OCI-M1 (cell line): Measurements from ENCODE around the gene COMT.

Experiments used
- DNase-seq: peaks from one replicate; lab custom pipeline; 2025; lab: John Stamatoyannopoulos, UW

The COMT gene

DNA sequence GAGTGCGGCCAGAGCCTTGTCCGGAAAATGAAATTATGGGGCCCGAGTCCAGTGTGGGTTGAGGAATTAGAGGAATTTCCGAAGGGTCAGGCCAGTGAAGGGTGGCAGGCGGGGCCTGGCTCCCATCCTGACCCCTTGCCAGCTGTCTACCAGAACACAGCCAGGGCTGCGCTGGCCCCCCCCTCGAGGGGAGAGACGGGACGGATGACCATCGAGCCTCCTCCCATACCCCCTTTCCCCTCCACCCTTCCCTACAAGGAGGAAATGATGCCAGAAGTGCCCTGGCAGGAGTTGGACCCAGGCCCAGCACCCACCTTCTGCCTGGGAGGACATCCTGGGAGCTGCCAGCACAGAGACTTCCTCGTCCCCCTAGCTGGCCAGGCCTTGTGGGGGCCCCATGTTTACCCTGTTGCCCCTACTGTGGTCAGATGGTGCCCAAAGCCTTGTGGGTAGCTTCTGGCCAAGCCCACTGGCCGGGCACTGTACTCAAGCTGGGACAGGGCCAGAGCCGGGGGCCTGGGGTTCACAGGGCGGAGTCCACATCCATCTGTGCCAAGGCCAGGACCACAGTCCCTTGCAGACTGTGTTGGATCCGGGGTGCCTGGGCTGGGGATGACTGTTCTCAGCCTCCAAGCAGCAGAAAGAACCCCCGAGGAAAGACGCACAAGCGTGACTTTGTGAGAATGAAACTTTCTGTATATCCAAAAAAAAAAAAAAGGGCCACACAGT lies 54.2 kb downstream of the COMT start:
- no peak for DNase-seq

DNA sequence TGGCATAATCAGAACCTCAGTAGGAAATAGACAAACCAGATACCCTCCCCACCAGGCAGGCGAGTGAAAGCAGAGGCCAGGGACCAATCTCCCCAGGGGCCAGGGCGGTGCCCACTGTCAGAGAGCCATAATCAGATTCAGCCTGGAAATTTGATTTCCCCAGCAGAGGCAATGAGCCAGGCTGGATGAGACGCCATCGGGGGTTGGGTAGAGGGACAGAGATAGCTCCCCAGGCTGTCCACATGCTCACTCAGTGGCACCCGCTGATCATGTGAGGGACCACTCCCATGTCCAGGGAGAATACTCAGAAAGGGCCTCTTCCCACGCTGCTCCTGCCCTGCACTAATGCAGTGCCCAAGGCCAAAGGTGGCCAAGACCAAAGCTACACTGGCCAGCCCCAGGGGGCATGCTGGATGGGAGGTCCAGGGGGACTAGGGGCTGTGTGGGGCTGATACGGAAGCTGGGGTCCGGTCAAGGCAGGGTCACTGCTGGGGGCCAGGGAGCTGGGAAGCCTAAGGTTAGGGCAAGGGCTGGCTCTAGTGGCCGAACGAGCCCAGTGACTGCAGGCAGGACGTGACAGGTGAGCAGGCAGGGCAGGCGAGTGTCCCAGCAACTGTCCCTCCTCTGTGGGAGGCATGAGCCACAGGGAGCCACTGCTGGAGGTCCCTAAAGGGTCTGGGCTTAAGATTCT lies 55.3 kb downstream of the COMT start:
- DNase-seq: peak; percentile 45

DNA sequence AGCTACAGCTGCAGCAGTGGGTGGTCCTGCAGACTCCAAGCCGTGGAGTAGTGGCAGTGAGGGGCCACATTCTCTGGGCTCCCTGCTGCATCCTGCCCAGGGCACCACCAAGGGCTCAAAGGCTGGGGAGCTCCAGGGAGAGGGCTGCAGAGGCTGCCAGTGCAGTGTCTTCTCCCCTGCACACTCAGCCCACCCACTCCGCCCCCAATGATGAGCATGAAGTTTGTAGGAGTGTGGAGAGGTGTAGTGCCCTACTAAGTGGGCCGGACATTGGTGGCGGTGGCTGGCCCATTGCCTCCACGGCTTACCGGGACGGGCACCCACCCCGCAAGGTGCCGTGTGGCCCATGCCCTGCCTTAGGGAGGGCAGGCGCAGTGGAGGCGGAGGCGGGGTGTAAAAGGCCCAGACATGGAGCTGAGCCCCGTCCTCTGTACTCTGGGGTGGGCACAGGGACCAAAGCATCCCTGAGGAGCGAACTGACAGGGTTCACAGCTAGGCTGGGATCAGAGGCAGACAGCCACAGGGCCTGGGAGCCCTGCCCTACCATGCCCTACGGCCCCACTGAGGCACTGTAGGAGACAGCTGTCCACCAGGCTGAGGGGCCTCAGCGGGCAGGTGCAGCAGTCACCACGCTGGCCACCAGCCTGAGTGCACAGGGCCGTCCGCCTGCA lies 56.1 kb downstream of the COMT start:
- DNase-seq: no peak

DNA sequence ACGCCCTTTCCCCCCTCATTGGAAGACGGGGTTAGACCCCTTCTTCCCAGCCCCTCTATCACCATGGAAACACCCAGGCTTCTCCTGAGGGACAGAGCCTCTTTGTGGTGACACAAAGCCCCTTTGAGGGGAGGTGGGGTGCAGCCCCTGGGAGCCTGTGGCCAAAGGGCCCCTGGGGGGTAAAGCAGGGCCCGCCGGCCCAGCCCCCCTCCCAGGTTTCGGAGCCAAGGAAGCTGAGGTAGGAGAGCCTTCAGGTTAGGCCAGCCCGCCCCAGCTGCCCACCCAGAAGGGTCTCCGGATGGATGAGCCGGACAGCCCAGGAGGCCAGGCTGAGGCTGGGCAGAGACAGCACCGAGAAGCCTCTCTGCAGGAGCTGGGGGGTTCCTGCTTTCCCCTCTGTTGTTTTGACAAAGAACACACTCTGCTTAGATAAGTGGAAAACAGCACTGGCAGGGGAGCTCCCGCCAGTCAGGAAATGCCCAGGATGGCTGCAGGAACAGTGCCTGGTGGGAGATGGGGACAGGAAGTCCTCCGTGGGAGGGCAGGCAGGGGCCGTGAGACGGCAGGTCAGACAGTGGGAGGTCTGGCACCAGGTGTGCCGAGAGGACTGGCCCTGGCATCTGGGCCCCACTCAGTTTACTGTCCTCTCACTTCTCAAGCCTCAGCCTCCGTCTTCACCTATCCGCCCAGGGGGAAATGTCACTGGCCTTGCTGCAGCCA lies 56.8 kb downstream of the COMT start:
- no peak for DNase-seq

DNA sequence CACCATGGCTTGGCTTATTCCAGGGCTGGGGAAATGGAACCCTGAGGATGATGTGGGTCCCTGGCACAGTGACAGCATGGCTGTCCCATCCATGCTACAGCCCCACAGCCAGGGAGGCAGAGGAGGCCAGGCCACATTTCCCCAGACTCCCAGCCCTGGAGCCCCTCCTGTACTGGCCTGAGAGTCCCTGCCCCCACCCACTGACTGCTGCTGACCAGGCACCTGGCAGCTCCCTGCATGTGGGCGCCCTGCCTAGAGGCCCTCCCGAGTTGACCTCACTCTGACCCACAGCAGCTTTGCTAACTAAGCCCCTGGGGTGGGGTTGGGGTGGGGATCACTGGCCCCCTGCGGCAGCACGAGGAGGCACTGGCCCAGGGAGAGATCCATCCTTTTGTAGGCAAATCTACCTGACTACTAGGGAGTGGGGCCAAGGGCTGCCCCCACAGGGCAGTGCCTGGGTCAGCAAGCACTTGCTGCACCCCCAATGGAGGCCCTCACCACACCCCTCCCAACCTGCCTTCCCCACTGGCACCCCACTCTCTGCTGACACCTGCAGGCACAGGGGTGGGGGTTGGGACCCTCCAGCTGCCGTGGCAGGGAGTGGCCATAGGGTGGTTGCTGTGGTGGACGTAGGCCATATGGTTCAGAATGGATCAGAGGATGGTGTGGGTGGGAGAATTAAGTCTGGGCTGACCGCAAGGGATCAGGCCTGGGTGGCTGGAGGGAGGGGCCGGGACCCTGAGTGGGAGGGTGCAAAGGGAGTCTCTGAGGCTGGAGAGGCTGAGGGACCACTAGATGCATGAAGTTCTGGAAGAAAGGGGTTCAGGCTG lies 57.6 kb downstream of the COMT start:
- no peak for DNase-seq

DNA sequence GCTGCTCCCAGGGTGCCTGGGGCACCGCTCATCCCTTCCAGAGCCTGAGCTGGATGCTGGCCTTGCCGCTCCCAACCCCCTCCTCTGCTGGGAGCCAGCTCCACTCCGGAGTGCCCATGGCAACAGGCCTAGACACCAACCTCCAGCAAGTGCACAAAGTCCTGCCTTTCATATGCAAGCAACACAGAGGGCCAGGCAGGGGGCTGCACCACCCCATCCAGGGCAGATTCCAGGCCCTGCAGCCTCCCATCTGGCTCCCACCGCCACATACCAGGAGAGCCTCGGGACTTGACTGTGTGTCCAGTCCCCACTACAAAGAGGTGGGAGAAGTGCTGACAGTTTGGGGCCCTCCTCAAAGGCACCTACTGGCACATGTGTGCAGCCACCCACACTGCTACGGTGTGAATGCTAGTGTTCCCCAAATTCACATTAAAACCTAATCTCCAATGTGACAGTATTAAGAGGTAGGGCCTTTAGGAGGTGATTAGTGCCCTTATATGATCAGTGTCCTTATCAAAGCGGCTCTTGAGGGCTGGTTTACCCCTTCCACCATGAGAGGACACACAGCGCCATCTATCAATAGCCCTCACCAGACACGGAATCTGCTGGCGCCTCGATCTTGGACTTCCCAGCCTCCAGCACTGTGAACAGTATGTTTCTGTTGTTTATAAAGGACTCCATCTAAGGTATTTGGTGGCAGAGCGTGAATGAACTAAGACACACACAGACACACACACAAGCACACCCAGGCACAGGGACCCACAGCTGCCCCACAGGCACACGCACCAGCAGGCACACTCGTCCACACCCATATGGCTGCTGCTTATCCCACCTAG lies 58.9 kb downstream of the COMT start:
- no peak for DNase-seq

DNA sequence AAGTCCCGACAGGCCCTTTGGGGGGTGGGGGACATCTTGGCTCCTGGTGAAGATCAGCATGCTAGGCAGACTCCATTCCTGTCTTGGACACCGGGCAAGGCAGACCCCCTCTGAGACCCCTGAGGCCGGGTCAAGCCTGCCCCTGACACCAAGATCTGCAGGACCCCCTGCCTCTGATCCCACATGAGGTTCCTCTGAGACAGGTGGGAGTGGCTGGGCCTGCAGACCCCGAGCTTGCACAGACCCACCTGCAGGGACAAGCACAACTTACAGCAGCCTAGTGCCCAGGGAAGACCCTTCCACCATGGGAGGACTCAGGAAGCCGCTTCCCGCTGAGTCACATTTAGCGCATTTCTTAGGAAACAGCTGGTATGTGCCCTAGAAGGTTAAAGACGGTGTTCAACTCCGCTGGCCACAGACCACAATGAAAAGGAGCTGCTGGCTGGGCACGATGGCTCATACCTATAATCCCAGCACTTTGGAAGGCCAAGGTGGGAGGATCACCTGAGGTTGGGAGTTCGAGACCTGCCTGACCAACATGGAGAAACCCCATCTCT lies 59.6 kb downstream of the COMT start:
- no peak for DNase-seq

DNA sequence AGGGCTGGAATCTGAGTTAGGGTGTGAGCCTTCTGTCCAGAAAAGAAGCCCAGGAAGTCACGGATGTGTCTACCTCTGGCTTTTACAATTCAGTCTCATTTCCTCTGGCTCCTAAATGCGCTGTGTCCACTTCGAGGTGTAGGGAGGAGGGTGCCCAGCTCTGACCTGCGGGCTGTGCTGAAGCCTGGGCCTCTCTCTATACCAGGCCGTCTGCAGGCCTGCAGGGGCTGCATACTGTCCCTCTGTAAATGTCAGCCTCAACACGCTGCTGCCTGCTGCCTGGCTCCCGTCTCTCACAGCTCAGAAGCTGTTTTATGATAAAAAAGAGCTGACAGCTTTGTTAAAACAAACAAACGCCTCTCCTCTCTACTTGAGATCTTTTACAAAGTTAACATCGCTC lies 60.6 kb downstream of the COMT start:
- DNase-seq: no peak

DNA sequence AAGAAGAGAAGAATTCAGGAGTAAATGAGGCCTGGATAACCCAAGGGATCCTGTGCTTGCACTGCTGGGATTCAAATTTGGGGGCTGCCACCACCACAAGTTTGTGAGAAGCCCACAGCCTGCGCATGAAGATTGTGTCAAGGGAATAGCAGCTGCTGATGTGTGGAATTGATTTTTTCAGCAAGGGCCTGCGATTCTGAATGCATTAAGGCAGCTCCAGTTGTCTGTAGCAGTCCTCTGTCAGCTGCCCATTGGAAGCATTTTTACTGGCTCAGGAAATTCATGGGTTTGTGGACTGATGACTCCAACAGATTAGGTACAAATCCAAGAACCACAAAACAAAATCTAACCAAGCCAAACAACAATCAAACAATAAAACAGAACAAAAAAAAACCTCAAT lies 61.1 kb downstream of the COMT start:
- no peak for DNase-seq

DNA sequence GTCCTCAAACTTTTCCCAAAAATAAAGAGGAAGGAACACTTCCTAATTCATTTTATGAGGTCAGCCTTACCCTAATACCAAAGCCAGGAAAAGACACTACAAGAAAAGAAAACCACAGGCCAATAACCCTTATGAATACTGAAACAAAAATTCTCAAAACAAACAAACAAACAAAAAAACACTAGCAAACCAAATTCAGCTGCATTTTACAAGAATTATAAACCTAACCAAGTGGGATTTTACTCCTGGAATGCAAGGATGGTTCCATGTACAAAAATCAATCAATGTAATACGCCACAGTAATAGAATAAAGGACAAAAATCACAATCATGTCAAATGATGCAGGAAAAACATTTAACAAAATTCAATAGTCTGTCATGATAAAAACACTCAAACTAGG lies 61.7 kb downstream of the COMT start:
- no peak for DNase-seq

DNA sequence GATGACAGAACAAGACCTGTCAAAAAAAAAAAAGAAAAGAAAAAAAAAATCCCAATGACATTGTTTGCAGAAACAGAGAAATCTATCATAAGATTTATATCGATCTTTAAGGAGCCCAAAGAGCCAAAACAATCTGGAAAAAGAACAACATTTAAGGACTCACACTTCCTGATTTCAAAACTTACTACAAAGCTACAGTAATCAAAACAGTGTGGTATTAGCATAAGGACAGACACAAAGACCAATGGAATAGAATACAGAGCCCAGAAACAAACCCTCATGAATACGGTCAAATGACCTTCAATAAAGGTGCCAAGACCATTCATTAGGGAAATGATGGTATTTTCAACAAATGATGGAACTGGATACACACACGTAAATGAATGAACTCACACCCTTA lies 62.9 kb downstream of the COMT start:
- no peak for DNase-seq

DNA sequence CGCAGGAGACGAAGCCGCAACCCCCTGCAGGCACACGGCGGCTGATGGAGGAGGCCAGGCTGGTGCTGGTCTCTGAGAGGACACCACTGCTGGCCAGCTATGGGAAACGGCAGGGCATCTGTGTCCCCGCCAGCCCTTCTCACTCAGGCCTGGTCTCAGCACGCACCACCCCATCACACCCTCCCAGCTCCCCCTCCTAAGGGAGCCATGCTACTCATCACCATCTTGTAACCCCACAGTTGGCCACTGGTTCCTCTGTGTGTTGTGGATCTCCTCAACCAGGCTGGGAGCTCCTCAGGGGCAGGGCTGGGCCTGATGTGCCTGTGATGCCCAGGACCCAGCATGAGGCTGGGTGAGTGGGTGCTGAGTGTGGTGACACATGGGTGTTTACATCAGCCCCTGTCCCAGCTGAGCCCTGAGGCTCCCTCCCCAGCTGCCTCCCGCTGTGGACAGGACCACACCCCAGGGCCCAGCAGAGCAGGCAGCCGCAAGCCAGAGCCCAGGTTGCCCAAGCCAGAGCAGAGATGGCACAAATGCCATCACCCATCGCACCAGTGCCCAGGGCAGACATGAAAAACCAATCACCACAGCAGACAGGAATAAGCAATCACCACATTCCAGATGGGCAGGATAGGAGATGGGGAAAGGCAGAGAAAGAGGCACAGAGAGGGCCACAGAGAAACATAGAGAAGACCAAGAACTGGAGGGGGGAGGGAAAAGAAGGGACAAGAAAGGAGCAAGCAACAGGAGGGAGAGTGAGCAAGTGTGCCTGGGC lies 66.8 kb downstream of the COMT start:
- DNase-seq: no peak

DNA sequence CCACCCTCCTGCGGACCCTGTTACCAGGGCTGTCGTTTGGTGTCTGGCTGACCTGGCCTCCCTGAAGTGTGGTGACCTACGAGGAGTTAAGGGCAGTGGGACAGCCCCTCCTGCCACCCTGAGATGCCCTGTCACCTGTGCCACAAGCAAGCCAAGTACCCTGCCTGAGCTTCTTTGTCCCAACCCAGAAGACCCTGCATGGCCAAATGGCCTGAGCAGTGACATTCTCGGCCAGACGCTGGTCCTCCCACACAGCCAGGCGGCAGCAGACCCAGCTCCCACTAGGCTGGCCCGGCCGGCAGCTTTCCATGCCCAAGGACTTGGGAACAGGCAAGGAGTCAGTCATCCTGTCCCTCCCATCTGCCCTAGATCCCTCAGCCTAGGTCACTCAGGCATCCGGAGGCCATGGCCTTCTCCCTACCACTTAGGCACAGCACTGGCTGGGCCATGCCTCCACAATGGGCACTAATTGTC lies 67.5 kb downstream of the COMT start:
- no peak for DNase-seq

DNA sequence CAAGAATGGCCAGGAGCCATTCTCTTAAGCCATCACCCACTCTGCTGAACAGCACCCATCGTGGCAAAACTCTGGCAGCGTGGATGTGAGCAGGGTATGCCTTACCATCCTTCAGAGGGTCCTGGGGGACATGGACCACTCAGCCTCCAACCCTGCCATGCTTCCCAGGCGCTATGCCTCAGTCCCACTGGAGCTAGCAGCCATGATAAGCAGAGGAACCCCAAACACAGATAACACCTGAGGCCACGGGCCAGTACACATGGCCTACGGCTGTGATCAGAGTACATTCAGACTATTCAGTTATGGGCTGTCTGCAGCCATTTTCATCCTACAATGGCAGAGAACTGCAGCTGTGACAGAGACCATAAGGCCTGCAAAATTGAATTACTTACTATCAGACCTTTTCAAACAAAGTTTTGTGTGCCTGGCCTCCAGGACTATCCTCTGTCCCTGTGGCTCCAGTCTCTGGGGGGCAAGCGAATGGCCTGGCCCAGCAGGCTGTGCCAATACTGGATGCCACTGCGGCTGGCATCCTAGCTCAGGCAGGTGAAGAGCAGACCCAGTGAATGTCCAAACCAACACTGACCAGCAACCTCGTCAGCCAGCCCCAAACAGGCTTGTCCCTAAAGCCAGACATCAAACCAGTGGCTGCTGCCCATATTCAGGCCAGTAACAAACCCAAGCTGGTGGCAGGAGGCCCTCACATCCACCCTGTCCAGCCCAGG lies 68.2 kb downstream of the COMT start:
- DNase-seq: no peak

DNA sequence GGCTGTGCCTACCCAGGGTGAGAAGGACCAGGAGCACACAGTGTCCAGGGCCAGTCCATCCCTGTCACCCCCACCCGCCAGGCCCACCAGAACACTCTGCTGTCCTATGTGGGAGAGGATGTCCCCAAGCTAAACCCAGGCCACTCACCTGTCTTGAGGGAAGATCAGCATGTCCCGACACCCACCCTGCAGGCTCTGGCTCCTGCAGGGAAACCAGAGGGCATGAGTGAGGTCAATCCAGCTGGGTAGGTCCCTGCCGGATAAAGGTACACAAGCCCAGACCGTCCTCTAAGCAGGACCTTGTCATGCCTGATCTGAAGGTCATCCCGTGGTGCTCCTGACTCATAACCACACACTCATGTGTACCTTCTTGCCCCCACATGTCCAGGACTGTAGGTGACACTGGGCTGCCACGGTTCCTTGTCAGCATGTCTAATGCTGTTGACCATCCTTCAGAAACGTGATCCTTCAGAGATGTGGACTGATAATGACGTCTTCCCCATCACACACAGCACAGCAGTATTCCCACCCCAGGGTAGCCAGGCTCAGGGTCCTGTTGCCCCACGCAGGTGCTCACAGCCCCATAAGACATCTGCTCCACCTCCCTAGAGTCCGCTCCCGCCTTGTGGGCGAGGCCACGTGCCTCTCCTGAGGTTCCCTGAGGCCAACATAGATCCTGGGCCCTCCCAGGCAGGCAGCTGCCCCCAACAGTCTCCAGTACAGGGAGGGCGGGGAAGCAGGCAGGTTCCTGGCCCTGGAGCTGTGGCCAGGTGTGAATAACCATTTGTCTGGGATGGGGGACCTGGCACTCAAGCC lies 68.9 kb downstream of the COMT start:
- no peak for DNase-seq

DNA sequence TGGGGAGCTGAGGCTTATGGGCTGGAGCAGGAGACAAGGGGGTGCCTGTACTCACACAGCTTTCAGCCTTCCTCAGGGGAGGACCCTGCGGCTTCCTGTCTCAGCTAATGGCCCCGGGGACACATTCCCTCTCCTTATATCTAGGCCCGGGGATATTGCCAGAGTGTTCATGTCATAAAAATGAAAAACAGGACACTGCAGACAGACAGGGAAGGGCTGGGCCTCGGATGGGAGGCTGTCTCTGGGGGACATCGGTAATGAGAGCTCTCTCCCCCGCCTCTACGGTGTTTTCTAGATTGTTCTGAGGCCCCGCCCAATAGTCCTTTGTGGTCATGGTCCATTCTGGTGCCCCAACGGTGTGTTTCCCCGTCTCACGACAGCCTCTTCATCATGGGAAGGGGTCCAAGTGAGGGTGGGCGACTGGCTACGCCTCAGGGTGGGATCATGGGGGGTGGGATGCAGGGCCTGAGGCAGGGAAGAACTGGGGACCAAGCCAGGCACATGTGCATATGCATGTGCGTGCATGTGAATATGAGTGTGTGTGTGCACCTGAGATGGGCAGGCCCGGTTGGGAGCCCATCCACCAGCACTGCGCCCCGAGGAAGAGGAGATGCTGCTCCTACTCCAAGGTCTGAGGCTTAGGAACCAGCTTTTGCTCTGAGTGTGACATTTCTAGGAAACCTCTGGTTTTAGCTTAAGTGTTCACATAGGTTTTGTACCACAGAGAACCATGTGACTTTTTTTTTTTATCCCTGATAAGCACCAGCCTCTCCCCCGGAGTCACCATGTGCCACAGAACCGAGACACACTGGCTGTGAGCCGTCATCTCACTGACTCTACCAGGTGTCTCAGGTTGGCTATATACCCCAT lies 69.8 kb downstream of the COMT start:
- peak; percentile 94 for DNase-seq
